Activated CD4-positive, alpha-beta T cell treated with anti-CD3 and anti-CD28 coated beads, Interleukin-2, amount 10 ng/mL, durations not matched to agents 24 days and 14 days (primary cell): ENCODE measurements around the gene GPR107. TPM values are rescaled to one million over a fixed set of nuclear protein-coding genes. Genes with fewer than 3 reads are reported as not detected.

ENCODE experiments used
- DNase-seq: peaks from one replicate; pipeline ENCODE4 v3.0.0; 2022
- H3K27ac Mint-ChIP-seq: one replicate; pipeline ENCODE4 v1.8.0; 2022; ENCODE audit warnings: mild to moderate bottlenecking, mixed read lengths
- H3K27me3 Mint-ChIP-seq: one replicate; pipeline ENCODE4 v1.8.0; 2022; ENCODE audit warnings: mixed read lengths
- H3K36me3 Mint-ChIP-seq: one replicate; pipeline ENCODE4 v1.8.0; 2022; ENCODE audit warnings: low read depth, mild to moderate bottlenecking, mixed read lengths
- H3K4me1 Mint-ChIP-seq: one replicate; pipeline ENCODE4 v1.8.0; 2021; ENCODE audit warnings: mixed read lengths
- H3K4me3 Mint-ChIP-seq: one replicate; pipeline ENCODE4 v1.8.0; 2022; ENCODE audit warnings: mild to moderate bottlenecking, moderate library complexity, mixed read lengths
- H3K9me3 Mint-ChIP-seq: one replicate; pipeline ENCODE4 v1.8.0; 2021; ENCODE audit warnings: mixed read lengths
- intact Hi-C: fragments of 100-400 bp; cut with micrococcal nuclease; formaldehyde crosslinking; loops from one replicate; pipeline ENCODE4 v1.15.1; 2023
- total RNA-seq: library from RNA; stranded (reverse); gene quantifications from 2 replicates; pipeline ENCODE4 v1.2.3, GENCODE V29; 2022

The GPR107 gene
- total RNA-seq, 1 donor from 2014 or later, result 23.6 TPM

GRCh38 chr9:130036099-130036498 lies 17.6 kb upstream of the GPR107 start:
- H3K4me1 Mint-ChIP-seq, result peaks cover 69% of the 10 kb centered on the region
- H3K27me3 Mint-ChIP-seq, result no peaks in the 10 kb centered on the region
- peak overlapping the region; percentile 95 for H3K27ac Mint-ChIP-seq
- peak overlapping the region; percentile 84 for H3K4me3 Mint-ChIP-seq
- H3K36me3 Mint-ChIP-seq, result peaks cover 43% of the 10 kb centered on the region
- DNase-seq, result no peak
- no peaks in the 10 kb centered on the region for H3K9me3 Mint-ChIP-seq
- intact Hi-C loops, result loop anchor here (1.0 kb wide), 1 partner anchor 20 kb away; no protein-coding TSS in a partner anchor

- peak; percentile 81 for DNase-seq
- peaks cover 40% of the 10 kb centered on the region for H3K36me3 Mint-ChIP-seq
Observed at GRCh38 chr9:130039528-130040147, 14.1 kb upstream of the GPR107 start.

GRCh38 chr9:130040984-130041647 lies 12.6 kb upstream of the GPR107 start:
- H3K36me3 Mint-ChIP-seq, result peaks cover 28% of the 10 kb centered on the region
- peak overlapping the region; percentile 93 for H3K27ac Mint-ChIP-seq
- intact Hi-C loops, result no loop called here
- H3K27me3 Mint-ChIP-seq, result no peaks in the 10 kb centered on the region
- H3K4me3 Mint-ChIP-seq, result peak overlapping the region; percentile 94
- no peaks in the 10 kb centered on the region for H3K9me3 Mint-ChIP-seq
- H3K4me1 Mint-ChIP-seq, result peaks cover 54% of the 10 kb centered on the region
- DNase-seq, result no peak

More at GRCh38 chr9:130039528-130040147, 14.1 kb upstream of the GPR107 start:
- H3K27me3 Mint-ChIP-seq, result no peaks in the 10 kb centered on the region
- H3K27ac Mint-ChIP-seq, result peak overlapping the region; percentile 97
- H3K4me1 Mint-ChIP-seq, result peaks cover 56% of the 10 kb centered on the region
- H3K4me3 Mint-ChIP-seq, result peak overlapping the region; percentile 94
- no peaks in the 10 kb centered on the region for H3K9me3 Mint-ChIP-seq
- intact Hi-C loops, result loop anchor here (1.0 to 2.0 kb wide), 4 partner anchors 53 to 151 kb away; no protein-coding TSS in a partner anchor

DNA sequence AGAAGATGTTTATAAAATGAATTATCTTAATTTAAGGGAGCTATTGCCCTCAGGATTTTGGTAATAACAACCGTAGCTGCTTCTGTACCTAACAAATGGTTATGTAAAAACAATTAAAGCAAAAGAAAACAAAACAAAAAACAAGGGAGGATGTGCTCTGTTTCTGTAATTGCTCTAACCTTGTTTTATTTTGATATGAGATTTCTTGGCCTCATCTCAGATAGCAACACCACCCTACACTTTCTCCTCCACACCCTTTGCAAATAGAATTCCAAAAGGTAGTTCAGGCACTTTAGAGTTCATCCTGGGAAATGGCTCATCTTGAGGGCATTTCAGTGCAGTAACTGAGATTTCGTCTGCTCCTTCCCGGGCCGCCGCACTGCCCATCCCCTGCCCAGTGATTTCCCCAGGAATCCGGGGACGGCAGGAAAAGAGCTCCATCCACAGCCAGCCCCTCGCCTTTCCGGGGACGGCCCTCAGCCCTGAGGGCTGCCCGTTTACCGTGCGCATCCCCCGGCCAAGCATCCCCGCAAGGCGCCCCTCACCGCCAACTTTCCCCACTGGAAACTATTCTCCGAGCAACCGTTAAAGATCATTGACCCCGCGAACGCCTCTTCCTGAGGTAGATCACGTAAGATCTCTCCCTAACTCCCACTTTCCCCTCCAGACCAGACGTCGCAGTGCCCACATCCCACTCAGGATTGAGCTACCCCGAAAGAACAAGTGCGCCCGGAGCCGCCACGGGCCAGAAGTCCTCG lies 11.9 kb upstream of the GPR107 start:
- peak overlapping the region; percentile 94 for H3K4me3 Mint-ChIP-seq
- H3K9me3 Mint-ChIP-seq, result no peaks in the 10 kb centered on the region
- peak overlapping the region; percentile 93 for H3K27ac Mint-ChIP-seq
- intact Hi-C loops, result no loop called here
- peaks cover 49% of the 10 kb centered on the region for H3K4me1 Mint-ChIP-seq
- peak; percentile 81 for DNase-seq
- peaks cover 24% of the 10 kb centered on the region for H3K36me3 Mint-ChIP-seq
- H3K27me3 Mint-ChIP-seq, result no peaks in the 10 kb centered on the region

DNA sequence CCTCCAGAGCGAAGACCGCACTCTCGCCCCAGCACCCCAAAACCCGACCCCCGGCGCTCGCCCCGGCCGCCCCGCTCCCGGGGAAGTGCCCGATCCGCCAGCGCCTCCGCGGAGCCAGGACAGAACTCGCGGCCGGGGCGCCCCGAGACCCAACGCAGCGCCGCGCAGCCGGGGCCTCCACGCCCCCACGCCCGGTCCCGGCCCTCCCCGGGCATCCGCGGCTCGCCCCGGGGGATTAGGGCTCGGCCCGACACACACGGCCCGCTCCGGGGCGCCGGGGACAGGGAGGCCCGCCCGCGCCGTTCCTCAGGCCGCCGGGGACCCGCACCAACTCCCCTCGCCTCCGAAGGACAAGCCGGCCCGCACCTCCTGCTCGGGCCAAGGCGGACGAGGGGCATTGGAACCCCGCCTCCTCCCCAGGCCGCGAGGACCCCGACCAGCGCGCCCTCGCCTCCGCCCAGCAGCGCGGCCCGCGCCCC lies 11.3 kb upstream of the GPR107 start:
- Mint-ChIP-seq H3K27ac (peak overlapping the region; percentile 93), H3K9me3 (no peaks in the 10 kb centered on the region), H3K36me3 (peaks cover 21% of the 10 kb centered on the region), H3K27me3 (no peaks in the 10 kb centered on the region), H3K4me1 (peaks cover 43% of the 10 kb centered on the region), H3K4me3 (peak overlapping the region; percentile 94)
- intact Hi-C loops, result no loop called here
- no peak for DNase-seq

DNA sequence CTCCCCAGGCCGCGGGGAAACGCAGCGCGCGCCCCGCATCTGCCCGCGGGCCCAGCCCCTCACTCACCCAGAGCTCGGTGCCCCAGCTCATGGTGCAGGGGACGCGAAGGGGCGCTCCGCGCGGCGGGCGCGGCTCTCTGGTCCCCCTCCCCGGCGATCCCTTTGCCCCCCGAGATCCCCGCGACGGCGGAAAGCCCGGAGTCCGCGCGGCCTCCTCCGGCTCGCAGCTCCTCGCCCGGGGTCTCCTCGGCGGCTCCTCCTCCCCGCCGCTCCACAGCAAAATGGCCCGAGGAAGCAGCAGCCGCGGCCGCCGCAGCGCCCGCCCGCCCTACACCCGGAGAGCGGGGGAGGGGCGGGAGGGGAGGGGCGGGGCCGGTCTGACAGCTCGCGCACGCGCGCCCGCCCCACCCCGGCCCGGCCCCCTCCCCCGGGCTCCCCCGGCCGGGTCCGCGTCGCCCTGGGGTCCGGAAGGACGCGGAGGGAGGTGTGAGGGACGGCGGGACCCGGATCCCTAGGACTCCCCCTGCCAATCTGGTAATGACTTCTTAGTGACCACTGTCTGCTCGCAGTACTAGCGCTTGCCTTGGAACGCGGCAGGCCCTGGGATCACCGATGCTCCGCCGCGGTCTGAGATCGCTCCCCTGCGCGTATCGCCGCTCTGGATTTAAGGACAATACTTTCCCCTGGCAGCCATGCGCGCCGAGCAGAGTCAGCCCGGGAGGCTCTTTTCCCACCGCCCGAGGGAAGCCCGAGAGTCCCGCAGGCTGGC lies 10.6 kb upstream of the GPR107 start, which contains the start of gene FNBP1:
FNBP1 (minus strand) TSS at position 305 of the 769 bp plus-strand sequence; CDS start at position 91, 214 bp downstream.
- peak; percentile 94 for DNase-seq
- peaks cover 39% of the 10 kb centered on the region for H3K4me1 Mint-ChIP-seq
- peak within 1 kb of the TSS; percentile 93 for H3K27ac Mint-ChIP-seq
- H3K36me3 Mint-ChIP-seq, result peaks cover 21% of the 10 kb centered on the region
- H3K27me3 Mint-ChIP-seq, result no peaks in the 10 kb centered on the region
- H3K9me3 Mint-ChIP-seq, result no peaks in the 10 kb centered on the region
- intact Hi-C loops, result loop anchor here (1.0 kb wide), 1 partner anchor 10 kb away; the partner anchor contains the start of gene GPR107
- H3K4me3 Mint-ChIP-seq, result peak within 1 kb of the TSS; percentile 94

- intact Hi-C loops, result loop anchor here (1.0 kb wide), 1 partner anchor 9 kb away; the partner anchor contains the start of gene GPR107
- Mint-ChIP-seq H3K4me3 (peak overlapping the region; percentile 91), H3K36me3 (peaks cover 21% of the 10 kb centered on the region), H3K27ac (peak overlapping the region; percentile 92), H3K9me3 (no peaks in the 10 kb centered on the region), H3K27me3 (no peaks in the 10 kb centered on the region), H3K4me1 (peaks cover 33% of the 10 kb centered on the region)
- no peak for DNase-seq
Observed at GRCh38 chr9:130043654-130044623, 9.8 kb upstream of the GPR107 start.

DNA sequence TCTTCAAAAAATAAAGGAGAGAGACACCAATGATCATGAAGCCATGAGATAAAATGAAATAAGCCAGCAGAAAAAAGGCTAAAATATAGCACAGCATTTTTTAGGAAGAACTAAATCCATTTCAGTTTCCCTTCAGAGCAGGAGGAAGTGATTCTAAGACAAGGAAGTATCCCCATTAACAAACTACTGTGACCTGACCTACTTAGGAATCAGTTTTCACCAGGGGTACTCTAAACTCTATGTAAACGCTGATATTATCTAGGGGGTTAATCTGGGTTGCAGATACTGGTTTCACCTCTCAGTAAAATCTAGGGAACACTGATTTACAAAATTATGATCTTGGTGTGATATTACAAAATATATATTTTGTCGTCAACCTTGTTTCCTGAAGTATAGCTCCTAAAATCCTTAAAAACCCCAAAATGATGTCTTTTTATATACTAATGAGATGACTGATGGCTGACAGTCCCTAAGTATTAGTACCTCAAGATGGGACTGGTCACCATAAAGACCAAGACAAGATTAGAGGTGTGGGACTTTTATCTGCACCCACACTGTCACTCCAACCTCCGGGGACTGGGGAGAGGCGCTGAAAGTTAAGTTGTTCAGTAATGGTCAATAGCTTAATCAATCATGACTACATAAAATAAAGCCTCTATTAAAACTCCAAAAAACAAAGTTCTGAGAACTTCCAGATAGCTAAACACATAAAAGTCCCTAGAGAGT lies 7.8 kb upstream of the GPR107 start:
- H3K4me1 Mint-ChIP-seq, result peaks cover 28% of the 10 kb centered on the region
- DNase-seq, result no peak
- peaks cover 15% of the 10 kb centered on the region for H3K36me3 Mint-ChIP-seq
- peak overlapping the region; percentile 88 for H3K27ac Mint-ChIP-seq
- H3K9me3 Mint-ChIP-seq, result no peaks in the 10 kb centered on the region
- H3K27me3 Mint-ChIP-seq, result no peaks in the 10 kb centered on the region
- H3K4me3 Mint-ChIP-seq, result peak overlapping the region; percentile 68
- intact Hi-C loops, result no loop called here

GRCh38 chr9:130049431-130050210 lies 4.1 kb upstream of the GPR107 start:
- intact Hi-C loops, result no loop called here
- no peak for DNase-seq
- H3K27ac Mint-ChIP-seq, result no peak overlapping the region
- H3K27me3 Mint-ChIP-seq, result no peaks in the 10 kb centered on the region
- no peaks in the 10 kb centered on the region for H3K9me3 Mint-ChIP-seq
- H3K4me1 Mint-ChIP-seq, result peaks cover 27% of the 10 kb centered on the region
- H3K36me3 Mint-ChIP-seq, result peaks cover 2% of the 10 kb centered on the region
- H3K4me3 Mint-ChIP-seq, result no peak overlapping the region

DNA sequence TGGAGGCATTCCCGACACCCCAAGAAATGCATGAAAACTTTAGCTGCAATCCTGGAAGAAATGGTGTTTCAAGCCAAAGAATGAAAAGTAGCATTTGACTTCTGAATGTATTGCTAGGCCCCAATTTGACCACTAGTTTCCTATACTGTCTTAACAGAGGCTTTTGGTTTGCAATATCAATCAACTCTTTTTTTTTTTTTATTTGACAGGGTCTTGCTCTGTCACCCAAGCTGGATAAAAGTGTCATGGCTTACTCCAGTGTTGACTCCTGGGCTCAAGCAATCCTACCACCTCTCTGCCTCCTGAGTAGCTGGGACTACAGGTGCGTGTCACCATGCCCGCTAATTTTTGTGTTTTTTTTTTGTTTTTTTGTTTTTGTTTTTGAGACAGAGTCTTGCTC lies 3.2 kb upstream of the GPR107 start:
- Mint-ChIP-seq H3K9me3 (no peaks in the 10 kb centered on the region), H3K36me3 (peaks cover 2% of the 10 kb centered on the region), H3K4me1 (peaks cover 27% of the 10 kb centered on the region), H3K27me3 (no peaks in the 10 kb centered on the region), H3K27ac (peak overlapping the region; percentile 65), H3K4me3 (no peak overlapping the region)
- no peak for DNase-seq
- intact Hi-C loops, result no loop called here

GRCh38 chr9:130051855-130052254 lies 1.9 kb upstream of the GPR107 start:
- Mint-ChIP-seq H3K27me3 (no peaks in the 10 kb centered on the region), H3K36me3 (peaks cover 2% of the 10 kb centered on the region), H3K4me3 (peak overlapping the region; percentile 62), H3K4me1 (peaks cover 24% of the 10 kb centered on the region), H3K27ac (peak overlapping the region; percentile 48), H3K9me3 (no peaks in the 10 kb centered on the region)
- no peak for DNase-seq
- intact Hi-C loops, result no loop called here
